OCI-LY3 (cell line): Measurements from ENCODE around the gene JADE2.

Source experiments
- EZH2phosphoT487 ChIP-seq: fragments of 200-600 bp; shearing (Covaris generic); IDR thresholded peaks from 2 replicates; pipeline ENCODE4 v1.6.1; 2018; ENCODE audit warnings: antibody characterized with exemption, mixed run types, low read depth
- TF ChIP-seq, protein P1 (sequence below): fragments of 200-600, 300-600 bp; sonication (generic); IDR thresholded peaks from 2 replicates; pipeline ENCODE4 v1.5.1; 2014; ENCODE audit warnings: antibody characterized with exemption, low read length, low read depth

- TF ChIP-seq, protein P1, sequence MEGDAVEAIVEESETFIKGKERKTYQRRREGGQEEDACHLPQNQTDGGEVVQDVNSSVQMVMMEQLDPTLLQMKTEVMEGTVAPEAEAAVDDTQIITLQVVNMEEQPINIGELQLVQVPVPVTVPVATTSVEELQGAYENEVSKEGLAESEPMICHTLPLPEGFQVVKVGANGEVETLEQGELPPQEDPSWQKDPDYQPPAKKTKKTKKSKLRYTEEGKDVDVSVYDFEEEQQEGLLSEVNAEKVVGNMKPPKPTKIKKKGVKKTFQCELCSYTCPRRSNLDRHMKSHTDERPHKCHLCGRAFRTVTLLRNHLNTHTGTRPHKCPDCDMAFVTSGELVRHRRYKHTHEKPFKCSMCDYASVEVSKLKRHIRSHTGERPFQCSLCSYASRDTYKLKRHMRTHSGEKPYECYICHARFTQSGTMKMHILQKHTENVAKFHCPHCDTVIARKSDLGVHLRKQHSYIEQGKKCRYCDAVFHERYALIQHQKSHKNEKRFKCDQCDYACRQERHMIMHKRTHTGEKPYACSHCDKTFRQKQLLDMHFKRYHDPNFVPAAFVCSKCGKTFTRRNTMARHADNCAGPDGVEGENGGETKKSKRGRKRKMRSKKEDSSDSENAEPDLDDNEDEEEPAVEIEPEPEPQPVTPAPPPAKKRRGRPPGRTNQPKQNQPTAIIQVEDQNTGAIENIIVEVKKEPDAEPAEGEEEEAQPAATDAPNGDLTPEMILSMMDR = no peak
- TF ChIP-seq EZH2phosphoT487 = no peak
Observed at GRCh38 chr5:134625559-134625958, 100.1 kb downstream of the JADE2 start.
